T47D (cell line): ENCODE results near the gene NKAIN4.
A peak's percentile ranks its signal among the peaks of the same experiment; 100 is the strongest.
"Not testable (repeated sequence)": the region's sequence is repeated elsewhere in the genome, so short reads cannot be mapped to it uniquely, and the experiment has no call there.

Source experiments
- DNase-seq, 2 experiments: peaks; one replicate each; pipeline versions ENCODE4 v3.0.0 to v3.0.0-alpha.2; 2011 to 2012; ENCODE audit warnings: low read depth in 1 of 2, low spot score in 1 of 2
- JUND ChIP-seq: IDR thresholded peaks from 2 replicates; pipeline ENCODE4 v1.6.1; 2012; ENCODE audit warnings: low read depth
- in situ Hi-C: cut with HindIII; loops from 2 replicates; pipeline ENCODE4 v1.10.0; 2016; ENCODE audit warnings: low sequenced_read_pairs, low pct_unique_long_range_greater_than_20kb

Gene NKAIN4

DNA sequence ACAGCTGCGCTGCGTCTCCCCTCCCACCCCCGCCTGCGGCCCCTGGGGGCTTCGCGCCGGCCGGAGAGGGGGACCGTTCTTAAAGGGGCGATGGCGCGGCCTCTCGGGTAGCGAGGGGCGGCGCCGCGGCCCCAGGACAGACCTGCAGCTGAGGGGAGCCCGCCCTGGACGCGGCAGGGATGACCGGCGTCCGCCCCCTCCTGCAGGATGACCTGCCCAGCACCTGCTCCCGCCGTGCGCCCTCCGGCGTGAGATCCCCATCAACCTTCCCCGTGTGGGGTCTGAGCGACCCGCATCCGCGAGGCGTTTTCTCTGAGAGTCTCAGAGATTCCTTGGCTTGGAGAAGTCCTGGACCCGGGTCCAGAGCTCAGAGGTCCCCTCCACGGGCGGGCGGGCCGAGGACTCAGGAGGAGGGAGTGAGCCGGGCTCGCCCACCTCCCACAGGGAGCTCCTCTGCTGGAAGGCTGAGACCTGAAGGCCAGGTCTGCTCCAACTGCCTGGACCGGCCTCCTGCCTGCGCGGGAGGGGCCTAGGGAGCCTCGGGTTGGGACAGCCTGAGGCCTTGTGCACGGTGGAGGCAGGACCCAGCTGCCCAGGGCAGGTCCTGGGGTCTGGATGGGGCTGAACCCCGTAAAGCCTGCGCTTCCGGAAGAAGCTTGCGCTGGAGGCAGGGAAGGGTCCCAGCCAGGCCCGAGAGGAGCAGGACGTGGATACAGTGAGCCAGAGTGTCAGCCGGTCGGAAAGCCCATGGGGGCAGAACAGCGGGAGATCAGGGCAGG is 532 bp upstream of the NKAIN4 start:
- in situ Hi-C loops, result no loop called here
- no peak for DNase-seq
- no peak for TF ChIP-seq JUND

DNA sequence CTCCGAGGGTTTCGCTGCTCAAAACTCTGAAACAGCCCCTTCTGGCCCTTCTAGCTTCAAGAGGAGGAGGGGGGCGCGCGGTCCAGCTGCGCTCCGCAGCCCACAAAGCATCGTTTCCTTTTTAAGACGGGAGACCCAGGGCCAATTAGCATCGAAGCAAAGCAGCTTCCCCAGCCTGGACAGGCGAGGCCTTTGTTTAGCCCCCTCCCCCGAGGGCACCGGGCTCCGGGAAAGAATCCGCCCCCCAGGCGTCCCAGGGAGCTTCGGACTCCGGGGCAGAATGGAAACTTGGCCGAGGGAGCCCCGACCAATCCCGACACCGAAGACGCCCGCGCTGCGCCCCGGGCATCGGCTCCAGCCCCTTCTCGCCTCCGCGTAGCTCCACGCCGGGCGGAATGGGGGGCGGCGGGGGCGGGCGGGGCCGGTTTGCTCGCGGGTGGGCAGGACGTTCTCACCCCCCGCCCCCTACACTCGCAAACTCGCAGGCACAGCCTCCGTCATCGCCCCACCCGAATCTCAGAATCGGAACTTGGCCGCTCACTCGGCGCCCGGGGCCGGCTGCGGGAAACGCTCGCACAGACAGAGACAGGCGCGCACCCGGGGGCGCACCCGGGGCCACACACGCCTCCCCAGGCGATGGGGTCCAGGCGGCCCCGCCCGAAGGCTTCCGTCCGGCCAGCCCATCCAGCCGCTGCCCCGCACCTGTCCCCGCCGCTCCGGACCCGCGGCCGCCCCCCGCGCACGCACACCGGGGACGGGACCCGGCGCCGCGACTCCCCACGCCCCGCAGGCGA is 628 bp downstream of the NKAIN4 start:
- in situ Hi-C loops, result no loop called here
- DNase-seq, result no peak
- TF ChIP-seq JUND, result no peak

GRCh38 chr20:63253065-63253437 is 1.2 kb downstream of the NKAIN4 start:
- in situ Hi-C loops, result no loop called here
- TF ChIP-seq JUND, result no peak
- no peak for DNase-seq

DNA sequence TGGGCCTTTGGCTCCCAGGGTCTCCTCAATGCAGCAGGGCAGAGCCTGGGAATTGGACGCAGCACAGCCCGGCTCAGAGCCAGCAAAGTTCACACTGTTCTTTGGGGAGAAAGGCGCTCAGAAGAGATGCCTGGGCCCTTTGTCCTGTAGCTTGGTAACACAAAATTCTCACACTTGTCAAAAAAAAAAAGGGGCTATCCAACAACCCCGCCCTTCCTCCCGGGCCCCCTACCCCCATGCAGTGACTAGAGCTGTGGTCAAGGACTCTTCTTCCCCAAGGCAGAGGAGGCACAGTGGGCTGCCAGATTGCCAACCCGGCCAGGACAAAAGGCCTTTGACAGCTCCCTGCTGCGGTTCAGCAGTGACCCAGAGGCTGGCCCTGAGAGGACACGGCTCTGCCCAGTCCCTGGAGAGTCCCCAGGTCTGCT is 2.0 kb downstream of the NKAIN4 start:
- no peak for DNase-seq
- in situ Hi-C loops, result no loop called here
- TF ChIP-seq JUND, result no peak

DNA sequence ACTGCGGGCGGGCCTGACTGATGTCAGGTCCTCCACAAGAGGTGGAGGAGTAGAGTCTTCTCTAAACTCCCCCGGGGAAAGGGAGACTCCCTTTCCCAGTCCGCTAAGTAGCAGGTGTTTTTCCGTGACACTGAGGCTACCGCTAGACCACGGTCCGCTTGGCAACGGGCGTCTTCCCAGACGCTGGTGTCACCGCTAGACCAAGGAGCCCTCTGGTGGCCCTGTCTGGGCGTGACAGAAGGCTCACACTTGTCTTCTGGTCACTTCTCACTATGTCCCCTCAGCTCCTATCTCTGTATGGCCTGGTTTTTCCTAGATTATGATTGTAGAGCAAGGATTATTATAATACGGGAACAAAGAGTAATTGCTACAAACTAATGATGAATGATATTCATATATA is 2.9 kb downstream of the NKAIN4 start:
- in situ Hi-C loops, result not testable (repeated sequence)
- DNase-seq, result peak in 1 of 2 experiments; percentile 64

- no peak for TF ChIP-seq JUND
- no peak for DNase-seq
- in situ Hi-C loops, result no loop called here
These were observed 4.4 kb downstream of the NKAIN4 start for GRCh38 chr20:63249891-63250290.

DNA sequence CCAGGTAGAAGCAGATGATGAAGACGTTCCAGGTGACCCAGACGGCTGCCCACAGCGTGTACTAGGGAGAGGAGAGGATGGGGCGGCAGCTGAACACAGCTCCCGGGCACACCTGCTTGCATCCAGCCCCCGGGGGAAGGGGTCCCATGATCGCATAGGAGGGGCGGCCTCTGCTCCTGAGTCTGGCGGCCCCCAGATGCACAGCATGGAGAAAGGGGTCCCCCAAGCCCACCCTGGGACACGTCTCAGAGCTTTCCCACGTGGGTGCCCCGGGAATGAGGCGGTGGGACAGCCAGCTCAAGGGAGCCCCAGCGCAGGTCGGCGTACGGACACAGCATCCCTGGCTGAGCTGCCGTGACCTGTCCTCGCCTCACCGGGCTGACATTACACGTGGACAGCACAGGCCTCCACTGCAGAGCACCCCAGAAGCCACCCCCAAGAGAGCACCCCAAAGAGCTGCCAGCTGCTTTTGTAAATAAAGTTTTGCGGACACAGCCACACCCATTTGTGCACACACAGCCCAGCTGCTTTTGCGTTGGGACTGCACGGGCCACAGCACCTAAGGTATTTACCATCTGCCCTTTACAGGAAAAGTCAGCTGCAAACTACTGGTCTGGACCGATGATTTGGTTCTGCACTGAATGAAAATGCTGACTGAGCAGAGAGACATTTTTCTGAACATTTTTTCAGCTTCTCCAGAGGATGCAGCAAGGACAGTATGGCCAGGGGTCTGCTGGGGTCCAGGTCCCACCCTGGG is 5.2 kb downstream of the NKAIN4 start:
- in situ Hi-C loops, result no loop called here
- TF ChIP-seq JUND, result no peak
- DNase-seq, result peak in 1 of 2 experiments; percentile 42

DNA sequence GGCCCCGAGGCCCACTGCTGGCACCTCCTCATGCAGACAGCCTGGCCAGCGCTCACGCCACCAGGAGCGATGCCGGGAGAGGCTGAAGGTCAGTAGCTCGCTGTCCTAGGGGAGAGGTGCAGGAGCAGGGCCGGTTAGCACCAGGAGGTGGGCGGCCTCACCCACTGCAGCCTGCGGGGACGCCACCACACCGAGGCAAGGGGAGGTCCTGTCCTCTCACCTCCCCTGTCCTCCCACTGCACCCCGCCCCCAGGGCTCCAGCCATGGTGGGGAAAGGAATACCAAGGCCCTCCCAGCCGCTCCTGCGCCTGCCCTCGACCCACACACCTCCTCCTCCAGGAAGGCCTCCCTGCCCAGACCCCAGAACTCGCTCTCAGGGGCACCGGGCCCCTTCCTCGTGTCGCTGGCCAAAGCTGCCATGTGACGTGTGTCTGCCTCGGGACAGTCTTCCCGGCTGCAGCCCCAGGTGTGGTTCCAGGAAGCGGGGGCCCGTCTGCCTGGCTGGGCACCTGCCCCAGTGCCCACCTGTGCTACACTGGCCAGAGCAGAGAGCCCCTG is 6.5 kb downstream of the NKAIN4 start:
- in situ Hi-C loops, result no loop called here
- no peak for TF ChIP-seq JUND
- DNase-seq, result no peak

DNA sequence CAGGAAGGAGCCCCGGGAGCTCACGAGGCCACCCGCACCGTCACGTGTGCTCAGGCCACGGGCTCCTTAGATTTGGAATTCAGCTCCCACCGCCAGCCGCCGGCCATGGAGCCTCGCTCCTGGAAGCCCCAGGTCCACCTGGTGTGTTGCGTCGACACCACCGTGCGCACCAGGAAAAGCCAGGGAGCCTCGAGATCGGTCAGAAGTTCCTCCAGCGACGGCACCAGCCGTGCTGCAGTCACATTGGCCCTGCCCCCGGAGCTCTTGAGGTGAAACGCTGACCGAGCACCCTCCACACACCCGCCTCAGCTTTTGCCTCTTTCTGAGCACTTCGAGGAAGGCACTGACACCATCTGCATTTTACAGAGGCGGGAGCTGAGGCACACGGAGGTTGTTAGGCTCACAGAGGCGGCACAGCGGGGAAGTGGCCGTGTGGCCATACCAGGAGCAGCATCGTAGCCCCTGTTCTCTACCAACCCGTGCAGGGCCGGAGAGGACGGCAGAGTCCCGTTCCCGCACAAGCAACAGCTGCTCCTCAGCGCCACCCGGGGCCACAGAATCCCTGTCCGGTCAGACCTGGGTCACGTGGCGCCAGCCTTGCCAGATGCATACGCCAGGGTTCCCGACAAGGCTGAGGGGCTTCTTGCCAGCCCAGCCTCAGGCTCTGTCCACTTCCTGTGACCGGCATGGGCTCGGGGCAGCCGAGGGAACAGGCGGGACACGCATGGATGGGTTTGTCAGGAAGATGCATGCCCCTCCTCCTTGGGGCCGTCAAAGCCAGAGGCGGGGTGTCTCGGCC is 7.6 kb downstream of the NKAIN4 start:
- no peak for TF ChIP-seq JUND
- in situ Hi-C loops, result no loop called here
- DNase-seq, result peak in 1 of 2 experiments; percentile 51

DNA sequence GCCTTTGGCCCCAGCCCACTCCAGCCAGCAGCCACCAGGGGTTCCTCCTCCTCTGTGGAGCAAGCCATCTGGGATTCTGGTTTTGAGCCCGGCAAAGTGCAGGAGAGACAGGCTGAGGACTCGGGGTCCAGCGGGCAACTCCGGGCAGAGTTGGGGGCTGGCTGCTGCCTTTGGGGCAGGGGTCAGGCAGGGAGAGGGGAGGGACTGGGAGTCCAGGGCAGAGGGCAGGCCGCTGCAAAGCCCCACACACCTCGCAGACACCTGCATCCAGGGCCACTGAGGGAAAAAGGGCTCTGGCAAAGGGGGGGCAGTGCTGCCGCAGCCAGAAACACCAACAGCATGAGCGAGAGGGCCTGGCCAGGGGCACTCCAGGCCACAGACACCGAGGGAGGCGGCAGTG is 9.8 kb downstream of the NKAIN4 start:
- TF ChIP-seq JUND, result no peak
- no peak for DNase-seq
- in situ Hi-C loops, result no loop called here

GRCh38 chr20:63243604-63244247 is 10.5 kb downstream of the NKAIN4 start:
- TF ChIP-seq JUND, result no peak
- in situ Hi-C loops, result no loop called here
- no peak for DNase-seq

DNA sequence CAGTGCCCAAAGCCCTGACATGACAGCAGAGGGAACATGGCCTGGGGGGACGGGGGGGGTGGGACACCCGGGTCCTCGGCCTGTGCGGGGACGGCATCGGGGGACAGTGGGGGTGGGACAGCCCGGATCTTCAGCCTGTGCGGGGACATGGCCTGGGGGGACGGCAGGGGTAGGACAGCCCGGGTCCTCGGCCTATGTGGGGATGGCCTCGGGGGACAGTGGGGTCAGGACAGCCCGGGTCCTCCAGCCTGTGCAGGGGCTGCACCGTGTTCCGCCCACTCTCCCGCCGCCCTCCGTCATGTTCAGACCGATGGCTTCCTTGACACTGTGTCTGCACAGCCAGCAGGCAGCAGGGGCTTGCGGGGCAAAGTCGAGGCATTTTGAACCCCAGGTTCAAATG is 11.5 kb downstream of the NKAIN4 start:
- in situ Hi-C loops, result no loop called here
- no peak for DNase-seq
- no peak for TF ChIP-seq JUND
